Measurements from ENCODE around the gene EFL1. TPM values are rescaled to one million over a fixed set of nuclear protein-coding genes. Genes with fewer than 3 reads are reported as not detected.
"Not testable (repeated sequence)": the region's sequence is repeated elsewhere in the genome, so short reads cannot be mapped to it uniquely, and the experiment has no call there.

EFL1 gene
- polyA plus RNA-seq, 1 of the 3 experiments (the other 2 are of a cell fraction) = 12.3 TPM

GRCh38 chr15:82239685-82240391 lies 22.7 kb downstream of the EFL1 start:
- Histone ChIP-seq H3K27ac (ENCODE audit: low read depth in 2 of 2, low read length in 1 of 2) (no peak overlapping the region), H3K36me3 (replicated peaks in 1 of 2; ENCODE audit: control insufficient read depth in 1 of 2, insufficient read depth in 2 of 2, low read length in 1 of 2) (peaks cover 22 to 29% of the 10 kb centered on the region in 2 experiments), H3K4me3 (ENCODE audit: low read depth in 2 of 2, low read length in 1 of 2) (no peak overlapping the region), H3K4me1 (ENCODE audit: control insufficient read depth in 1 of 2, insufficient read depth in 2 of 2, low read depth in 1 of 2, low read length in 1 of 2) (no peaks in the 10 kb centered on the region; a peak in 1 of 4 replicates), H3K9me2 (no peaks in the 10 kb centered on the region), H2AFZ (ENCODE audit: low read depth) (no peak overlapping the region), H3K9me3 (no peaks in the 10 kb centered on the region), H3K79me2 (ENCODE audit: insufficient read depth) (peaks cover 9% of the 10 kb centered on the region; the same call in 1 of the 2 replicates), H4K20me1 (ENCODE audit: insufficient read depth) (no peaks in the 10 kb centered on the region), H3K4me2 (no peak overlapping the region), H3K9ac (no peak overlapping the region), H3F3A (replicated peaks; ENCODE audit: insufficient read depth) (no peaks in the 10 kb centered on the region), H3K27me3 (ENCODE audit: insufficient read depth) (no peaks in the 10 kb centered on the region)
- POLR2A ChIA-PET = no interaction called here
- no peak for TF ChIP-seq ZBTB33 (IDR thresholded peaks at IDR 0.05; ENCODE audit: borderline replicate concordance, low read depth)
- TF ChIP-seq NRF1 (IDR thresholded peaks at IDR 0.05; ENCODE audit: low read depth, low read length) = no peak
- TF ChIP-seq IRF3 (IDR thresholded peaks at IDR 0.05; ENCODE audit: low read depth, low read length) = no peak
- no peak for TF ChIP-seq TAF1 (IDR thresholded peaks at IDR 0.05; ENCODE audit: borderline replicate concordance, low read depth, low read length)
- no peak for TF ChIP-seq POLR2AphosphoS5 (IDR thresholded peaks at IDR 0.05; ENCODE audit: low read depth, low read length)
- no peak for TF ChIP-seq CHD2 (IDR thresholded peaks at IDR 0.05; ENCODE audit: low read length, partially characterized antibody)
- TF ChIP-seq TEAD4 (IDR thresholded peaks at IDR 0.05; ENCODE audit: borderline replicate concordance, insufficient read depth) = no peak
- TF ChIP-seq FOXM1 (IDR thresholded peaks at IDR 0.05; ENCODE audit: low read depth) = no peak
- CTCF ChIA-PET = no interaction called here
- 93% methylated on average over 5 of the region's 5 CpGs for WGBS (ENCODE audit: low lambda C conversion rate)
- no peak for DNase-seq

- H3K27me3 ChIP-seq (ENCODE audit: insufficient read depth); CTCF ChIA-PET; H3K4me2 ChIP-seq; H3K9me2 ChIP-seq; H3K4me1 ChIP-seq (ENCODE audit: control insufficient read depth in 1 of 2, insufficient read depth in 2 of 2, low read depth in 1 of 2, low read length in 1 of 2); H3F3A ChIP-seq (replicated peaks; ENCODE audit: insufficient read depth); H2AFZ ChIP-seq (ENCODE audit: low read depth); H3K27ac ChIP-seq (ENCODE audit: low read depth in 2 of 2, low read length in 1 of 2); H4K20me1 ChIP-seq (ENCODE audit: insufficient read depth); POLR2A ChIA-PET; H3K9ac ChIP-seq; H3K9me3 ChIP-seq; DNase-seq; H3K4me3 ChIP-seq (ENCODE audit: low read depth in 2 of 2, low read length in 1 of 2): not testable (repeated sequence)
- WGBS (ENCODE audit: low lambda C conversion rate) = 91% methylated on average over 3 of the region's 3 CpGs
- peaks cover 11% of the 10 kb centered on the region; the same call in 1 of the 2 replicates for H3K79me2 ChIP-seq (ENCODE audit: insufficient read depth)
- peaks cover 19 to 29% of the 10 kb centered on the region in 2 experiments for H3K36me3 ChIP-seq (replicated peaks in 1 of 2; ENCODE audit: control insufficient read depth in 1 of 2, insufficient read depth in 2 of 2, low read length in 1 of 2)
Observed at GRCh38 chr15:82237944-82238534, 24.5 kb downstream of the EFL1 start.
